H1 (cell line): ENCODE data around the gene HTR6. TPM values are rescaled to one million over a fixed set of nuclear protein-coding genes. Genes with fewer than 3 reads are reported as not detected.
A peak's percentile ranks its signal among the peaks of the same experiment; 100 is the strongest.

Experiments
- CTCF ChIA-PET: fragments of 300-600 bp; sonication (Branson Sonifier 250); formaldehyde crosslinking; loops from one replicate; lab custom pipeline; 2021; ENCODE audit not compliant: partially characterized antibody; lab: Charles Lee
- POLR2A ChIA-PET: fragments of 300-600 bp; sonication (Branson Sonifier 250); formaldehyde crosslinking; loops from one replicate; lab custom pipeline; 2021; ENCODE audit warnings: inconsistent platforms; ENCODE audit not compliant: partially characterized antibody; lab: Charles Lee
- DNase-seq, 2 experiments: peaks; one replicate each; pipeline versions ENCODE4 v3.0.0 to v3.0.0-alpha.2; 2010 to 2022; ENCODE audit warnings: low spot score in 2 of 2, low read depth in 1 of 2, mixed read lengths in 1 of 2
- FAIRE-seq: peaks from 2 replicates; lab custom pipeline; 2011; peaks lifted over from hg19 to GRCh38; lab: Jason Lieb, UNC
- H2AFZ ChIP-seq: 2 replicates; pipeline ENCODE4 v1.8.1; 2012; ENCODE audit warnings: low read length, inconsistent platforms
- H2AK5ac ChIP-seq: 2 replicates; pipeline ENCODE4 v1.6.1; 2013; ENCODE audit warnings: low read depth, low read length
- H2BK120ac ChIP-seq: replicated peaks from 2 replicates; pipeline ENCODE3; 2013; ENCODE audit warnings: low read depth, low read length, inconsistent platforms
- H2BK12ac ChIP-seq: 2 replicates; pipeline ENCODE4 v1.6.1; 2013; ENCODE audit warnings: low read depth, low read length
- H2BK15ac ChIP-seq: 2 replicates; pipeline ENCODE4 v1.6.1; 2013; ENCODE audit warnings: low read length
- H2BK20ac ChIP-seq: 2 replicates; pipeline ENCODE4 v1.6.1; 2013; ENCODE audit warnings: low read length
- H2BK5ac ChIP-seq: 2 replicates; pipeline ENCODE4 v1.6.1; 2013; ENCODE audit warnings: low read depth, low read length
- H3K14ac ChIP-seq: 2 replicates; pipeline ENCODE4 v1.6.1; 2013; ENCODE audit warnings: inconsistent platforms; ENCODE audit not compliant: insufficient read length
- H3K18ac ChIP-seq: 2 replicates; pipeline ENCODE4 v1.6.1; 2013; ENCODE audit warnings: low read length; ENCODE audit errors: extremely low read depth
- H3K23ac ChIP-seq: 2 replicates; pipeline ENCODE4 v1.6.1; 2013; ENCODE audit warnings: inconsistent platforms; ENCODE audit not compliant: insufficient read length
- H3K23me2 ChIP-seq: 2 replicates; pipeline ENCODE4 v1.6.1; 2013; ENCODE audit warnings: low read depth, low read length
- H3K27ac ChIP-seq: 2 replicates; pipeline ENCODE4 v1.6.1; 2011; ENCODE audit warnings: low read depth, low read length, inconsistent platforms
- H3K27me3 ChIP-seq, 4 experiments: replicated peaks in 1 of 4; 1 replicate in 1 of 4; 2 replicates in 3 of 4; pipeline versions ENCODE4 v1.6.1 to v1.8.1; 2011 to 2013; ENCODE audit warnings: low read length in 3 of 4, mild to moderate bottlenecking in 3 of 4, inconsistent platforms in 2 of 4, mixed read lengths in 2 of 4, moderate library complexity in 1 of 4; ENCODE audit not compliant: control insufficient read depth in 3 of 4, insufficient read depth in 3 of 4; ENCODE audit errors: extremely low read depth in 1 of 4
- H3K36me3 ChIP-seq, 4 experiments: 2 replicates each; pipeline versions ENCODE4 v1.6.1 to v1.8.1; 2011 to 2013; ENCODE audit warnings: mild to moderate bottlenecking in 4 of 4, low read length in 3 of 4, moderate library complexity in 2 of 4, control low read depth in 1 of 4, inconsistent platforms in 1 of 4; ENCODE audit not compliant: insufficient read depth in 4 of 4, control insufficient read depth in 2 of 4
- H3K4ac ChIP-seq: replicated peaks from 2 replicates; pipeline ENCODE3; 2013; ENCODE audit warnings: low read length, low read depth, mixed read lengths, inconsistent platforms; ENCODE audit not compliant: insufficient read length
- H3K4me1 ChIP-seq, 4 experiments: replicated peaks in 1 of 4; 1 replicate in 1 of 4; 2 replicates in 3 of 4; pipeline versions ENCODE4 v1.6.1 to v1.8.1; 2011 to 2013; ENCODE audit warnings: low read length in 3 of 4, inconsistent platforms in 2 of 4, mixed read lengths in 1 of 4; ENCODE audit not compliant: insufficient read depth in 4 of 4, control insufficient read depth in 3 of 4
- H3K4me2 ChIP-seq, 2 experiments: 2 replicates each; pipeline versions ENCODE4 v1.6.1 to v1.8.1; 2011 to 2013; ENCODE audit warnings: low read depth in 2 of 2, low read length in 2 of 2, control low read depth in 1 of 2, inconsistent platforms in 1 of 2, mild to moderate bottlenecking in 1 of 2; ENCODE audit not compliant: insufficient read depth in 1 of 2
- H3K4me3 ChIP-seq, 4 experiments: fragments of 200-600, 300-600 bp in 1 of 4; sonication (generic), shearing (Covaris generic), sonication (Bioruptor Twin) in 1 of 4; 2 replicates each; pipeline versions ENCODE4 v1.5.1 to v1.8.1; 2011 to 2016; ENCODE audit warnings: low read length in 4 of 4, low read depth in 3 of 4, control low read depth in 2 of 4, inconsistent platforms in 2 of 4, mild to moderate bottlenecking in 2 of 4, mixed read lengths in 1 of 4, moderate library complexity in 1 of 4; ENCODE audit not compliant: insufficient read depth in 2 of 4; ENCODE audit errors: extremely low read depth in 1 of 4
- H3K56ac ChIP-seq: replicated peaks from 2 replicates; pipeline ENCODE3; 2013; ENCODE audit warnings: low read depth, mild to moderate bottlenecking, mixed read lengths, low read length, inconsistent platforms; ENCODE audit not compliant: insufficient read length
- H3K79me1 ChIP-seq: 2 replicates; pipeline ENCODE4 v1.6.1; 2013; ENCODE audit warnings: low read depth, low read length, control low read depth
- H3K79me2 ChIP-seq, 2 experiments: 2 replicates each; pipeline versions ENCODE4 v1.6.1 to v1.8.1; 2012 to 2013; ENCODE audit warnings: low read length in 2 of 2, mild to moderate bottlenecking in 2 of 2, inconsistent platforms in 1 of 2; ENCODE audit not compliant: insufficient read depth in 2 of 2, control insufficient read depth in 1 of 2
- H3K9ac ChIP-seq, 4 experiments: replicated peaks in 1 of 4; 1 replicate in 1 of 4; 2 replicates in 3 of 4; pipeline versions ENCODE4 v1.6.1 to v1.8.1; 2011 to 2013; ENCODE audit warnings: low read depth in 3 of 4, low read length in 3 of 4, control low read depth in 2 of 4, mild to moderate bottlenecking in 2 of 4, moderate library complexity in 2 of 4, inconsistent platforms in 1 of 4; ENCODE audit errors: extremely low read depth in 1 of 4
- H3K9me3 ChIP-seq, 2 experiments: 2 replicates each; pipeline versions ENCODE4 v1.6.1 to v1.8.1; 2012 to 2013; ENCODE audit warnings: mild to moderate bottlenecking in 2 of 2, moderate library complexity in 2 of 2, control low read depth in 1 of 2, inconsistent platforms in 1 of 2, low read depth in 1 of 2, low read length in 1 of 2, mixed read lengths in 1 of 2; ENCODE audit not compliant: insufficient read depth in 2 of 2
- H4K20me1 ChIP-seq, 2 experiments: replicated peaks in 1 of 2; 2 replicates each; pipeline versions ENCODE3 to v1.8.1; 2011 to 2013; ENCODE audit warnings: inconsistent platforms in 2 of 2, low read length in 2 of 2, mild to moderate bottlenecking in 1 of 2; ENCODE audit not compliant: insufficient read depth in 2 of 2, control insufficient read depth in 1 of 2
- H4K5ac ChIP-seq: 2 replicates; pipeline ENCODE4 v1.6.1; 2013; ENCODE audit warnings: low read length, low read depth, mixed read lengths, inconsistent platforms; ENCODE audit not compliant: insufficient read length
- H4K8ac ChIP-seq: 2 replicates; pipeline ENCODE4 v1.8.0; 2013; ENCODE audit warnings: mild to moderate bottlenecking, moderate library complexity, low read length, inconsistent platforms; ENCODE audit not compliant: insufficient read depth; ENCODE audit errors: extremely low read depth
- H4K91ac ChIP-seq: replicated peaks from 2 replicates; pipeline ENCODE3; 2013; ENCODE audit warnings: low read length, mixed read lengths, inconsistent platforms; ENCODE audit not compliant: insufficient read length
- ATF2 ChIP-seq: IDR thresholded peaks from 2 replicates; pipeline ENCODE4 v1.6.1; 2012; ENCODE audit warnings: low read length, inconsistent platforms
- CBX5 ChIP-seq: fragments of 300-800, 300-1000 bp; sonication (generic); IDR thresholded peaks from 2 replicates; pipeline ENCODE4 v1.7.1; 2016; ENCODE audit warnings: antibody characterized with exemption, low read length, low read depth
- CBX8 ChIP-seq: fragments of 300-800, 300-1000 bp; sonication (generic); IDR thresholded peaks from 2 replicates; pipeline ENCODE4 v1.7.1; 2016; ENCODE audit warnings: low read depth, low read length, borderline replicate concordance
- EP300 ChIP-seq, 2 experiments: IDR thresholded peaks; 1 replicate in 1 of 2; 2 replicates in 1 of 2; pipeline ENCODE4 v1.6.1; 2011 to 2012; ENCODE audit warnings: low read depth in 2 of 2, low read length in 2 of 2, mild to moderate bottlenecking in 2 of 2, borderline replicate concordance in 1 of 2, inconsistent platforms in 1 of 2, moderate library complexity in 1 of 2
- RNF2 ChIP-seq: fragments of 200-900, 300-1000 bp; sonication (generic); IDR thresholded peaks from 2 replicates; pipeline ENCODE4 v1.7.1; 2016; ENCODE audit warnings: borderline replicate concordance, low read depth, mild to moderate bottlenecking, antibody characterized with exemption, low read length; ENCODE audit not compliant: poor library complexity, severe bottlenecking; ENCODE audit errors: missing control alignments
- SIRT6 ChIP-seq: IDR thresholded peaks from one replicate; pipeline ENCODE4 v1.7.1; 2012; ENCODE audit warnings: low read length, inconsistent platforms
- SRF ChIP-seq: IDR thresholded peaks from 2 replicates; pipeline ENCODE4 v1.6.1; 2011; ENCODE audit warnings: mild to moderate bottlenecking, low read depth, low read length, moderate library complexity
- SUZ12 ChIP-seq: fragments of 200-600 bp; sonication (generic); IDR thresholded peaks from 2 replicates; pipeline ENCODE4 v1.6.1; 2012; ENCODE audit warnings: mild to moderate bottlenecking, inconsistent platforms, low read length, moderate library complexity, mixed read lengths
- WGBS, 2 experiments: shearing (Covaris generic) in 1 of 2; methylation state at CpG; one replicate each; pipeline versions ENCODE4 v1.1.6 to v1.1.7; 2013 to 2015; ENCODE audit warnings: low lambda C conversion rate in 2 of 2, mixed read lengths in 2 of 2, inconsistent platforms in 1 of 2, low coverage in 1 of 2, missing lambda C conversion rate in 1 of 2; ENCODE audit not compliant: insufficient replicate concordance in 2 of 2, insufficient coverage in 1 of 2, insufficient read length in 1 of 2; ENCODE audit errors: extremely low coverage in 1 of 2, missing lambda C conversion rate in 1 of 2; 5-methylcytosine and 5-hydroxymethylcytosine counted together
- polyA plus RNA-seq, 7 experiments: library from polyadenylated mRNA; depleted of rRNA in 3 of 7; stranded (reverse) in 5 of 7; unstranded in 2 of 7; fragments of >200 nt in 5 of 7; fragments of 200-250 nt in 2 of 7; gene quantifications; 1 replicate in 5 of 7; 2 replicates in 1 of 7; 4 replicates in 1 of 7; pipeline versions ENCODE4 v1.2.1 to v1.2.3, GENCODE V29; 2011 to 2013; ENCODE audit warnings: missing spikeins in 2 of 7, mixed read lengths in 2 of 7
- total RNA-seq: library from RNA; stranded (reverse); fragmentation: NEBNext Ultra II Directional; extraction: Animal tissue kit (Norgen Biotek cat#: 25700); gene quantifications from 2 replicates; pipeline ENCODE4 v1.2.1, GENCODE V29; 2021

HTR6 gene
- total and polyA plus RNA-seq, 2 of the 8 experiments (the other 6 are each of a cell fraction or from before 2014, with no cell fraction given): 0.76 to 0.95 TPM

GRCh38 chr1:19665496-19666465 lies 1.1 kb downstream of the HTR6 start:
- FAIRE-seq: no peak
- peaks cover 28 to 50% (median 40%) of the 10 kb centered on the region in 4 experiments for H3K27me3 ChIP-seq
- TF ChIP-seq SIRT6 (no peak), CBX8 (no peak), RNF2 (no peak), EP300 (IDR thresholded peaks at IDR 0.05; ENCODE audit: borderline replicate concordance in 1 of 2, low read depth in 2 of 2, low read length in 2 of 2) (no peak), SRF (no peak), SUZ12 (peak; percentile 66; the same call in 1 of the 2 replicates), ATF2 (no peak), CBX5 (no peak)

More at GRCh38 chr1:19665496-19666465, 1.1 kb downstream of the HTR6 start:
- no peaks in the 10 kb centered on the region; a peak in 3 of 7 replicates for H3K4me1 ChIP-seq
- H2BK20ac ChIP-seq: no peak overlapping the region
- H4K20me1 ChIP-seq: peaks cover 0 to 4% of the 10 kb centered on the region in 2 experiments
- peak overlapping the region; percentile 32 to 67 (median 42) for H3K4me3 ChIP-seq
- no peak overlapping the region for H2BK120ac ChIP-seq
- H2BK15ac ChIP-seq: no peak overlapping the region
- H3K27ac ChIP-seq: no peak overlapping the region
- H3K4me2 ChIP-seq: peak overlapping the region; percentile 62 to 77
- H4K5ac ChIP-seq: no peak overlapping the region
- ChIA-PET POLR2A (interaction anchor here (1.0 to 1.3 kb wide), 2 partner anchors 15 to 179 kb away, joined by 3 read pairs; no protein-coding TSS in a partner anchor), CTCF (interaction anchor here (0.7 to 4.2 kb wide), 5 partner anchors 10 to 179 kb away, joined by 3 to 28 read pairs (median 4); no protein-coding TSS in a partner anchor)
- H3K18ac ChIP-seq: peak overlapping the region; percentile 52; the same call in 1 of the 2 replicates
- no peak overlapping the region for H4K91ac ChIP-seq
- no peak overlapping the region for H3K4ac ChIP-seq
- no peaks in the 10 kb centered on the region for H3K79me2 ChIP-seq
- H3K9me3 ChIP-seq: no peaks in the 10 kb centered on the region
- no peak overlapping the region for H3K23ac ChIP-seq
- H3K9ac ChIP-seq: no peak overlapping the region
- peak; percentile 27 to 69 for DNase-seq
- peaks cover 9% of the 10 kb centered on the region; the same call in 1 of the 2 replicates for H3K23me2 ChIP-seq
- H3K56ac ChIP-seq: no peak overlapping the region
- 33% methylated on average over 64 of the region's 84 CpGs; no CpG with 5 or more reads in 1 of the 2 experiments for WGBS, 2 experiments
- no peaks in the 10 kb centered on the region; the same call in 1 of the 2 replicates for H3K79me1 ChIP-seq
- H3K14ac ChIP-seq: no peak overlapping the region
- no peak overlapping the region for H2BK5ac ChIP-seq
- H2AFZ ChIP-seq: no peak overlapping the region
- no peak overlapping the region; the same call in 1 of the 2 replicates for H2BK12ac ChIP-seq
- H3K36me3 ChIP-seq: no peaks in the 10 kb centered on the region; a peak in 1 of 8 replicates
- no peak overlapping the region; the same call in 1 of the 2 replicates for H4K8ac ChIP-seq
- H2AK5ac ChIP-seq: no peak overlapping the region
